Epithelial cell of proximal tubule (primary cell): ENCODE measurements around the gene PXK. TPM values are rescaled to one million over a fixed set of nuclear protein-coding genes. Genes with fewer than 3 reads are reported as not detected.
"Not testable (repeated sequence)": the region's sequence is repeated elsewhere in the genome, so short reads cannot be mapped to it uniquely, and the experiment has no call there.

Experiments used
- DNase-seq: peaks from one replicate; pipeline ENCODE4 v3.0.0-alpha.2; 2011; ENCODE audit warnings: low read depth
- H3K4me3 ChIP-seq: 2 replicates; pipeline ENCODE4 v1.5.1; 2011; ENCODE audit warnings: low read depth, mild to moderate bottlenecking, low read length
- CTCF ChIP-seq: conservative IDR thresholded peaks from 2 replicates; pipeline ENCODE4 v1.5.1; 2012; ENCODE audit warnings: low read depth, mild to moderate bottlenecking, low read length
- total RNA-seq: library from RNA; depleted of rRNA; stranded (reverse); fragments of >200 nt; gene quantifications from 2 replicates; pipeline ENCODE4 v1.2.3, GENCODE V29; 2015

PXK gene
- total RNA-seq, 1 donor from 2014 or later = 10.1 TPM

GRCh38 chr3:58331593-58332152 is 1.0 kb upstream of the PXK start:
- DNase-seq = no peak
- no peak for TF ChIP-seq CTCF
- no peak overlapping the region for H3K4me3 ChIP-seq

- no peak for DNase-seq
- TF ChIP-seq CTCF = peak; percentile 38
- H3K4me3 ChIP-seq = peak overlapping the region; percentile 73
Measured at GRCh38 chr3:58333206-58334012, 717 bp downstream of the PXK start.

- no peak for TF ChIP-seq CTCF
- peak overlapping the region; percentile 73 for H3K4me3 ChIP-seq
Measured at GRCh38 chr3:58334013-58334321, 1.3 kb downstream of the PXK start.

GRCh38 chr3:58334506-58334884 is 1.8 kb downstream of the PXK start:
- TF ChIP-seq CTCF = no peak
- no peak for DNase-seq
- no peak overlapping the region for H3K4me3 ChIP-seq

More at GRCh38 chr3:58334013-58334321, 1.3 kb downstream of the PXK start:
- no peak for DNase-seq

- DNase-seq = no peak
- H3K4me3 ChIP-seq = no peak overlapping the region
- no peak for TF ChIP-seq CTCF
Measured at GRCh38 chr3:58335652-58335947, 2.9 kb downstream of the PXK start.

- no peak for TF ChIP-seq CTCF
- no peak overlapping the region for H3K4me3 ChIP-seq
- DNase-seq = no peak
Measured at GRCh38 chr3:58336135-58336882, 3.6 kb downstream of the PXK start.

- DNase-seq = no peak
- no peak overlapping the region for H3K4me3 ChIP-seq
- TF ChIP-seq CTCF = no peak
Measured at GRCh38 chr3:58337190-58337589, 4.5 kb downstream of the PXK start.

- not testable (repeated sequence) for DNase-seq, H3K4me3 ChIP-seq
Measured at GRCh38 chr3:58339146-58339545, 6.5 kb downstream of the PXK start.
